T-helper 22 cell (primary cell): Measurements from ENCODE around the gene CCM2.
A peak's percentile ranks its signal among the peaks of the same experiment; 100 is the strongest.
"Not testable (repeated sequence)": the region's sequence is repeated elsewhere in the genome, so short reads cannot be mapped to it uniquely, and the experiment has no call there.

ENCODE experiments used
- DNase-seq: peaks from one replicate; pipeline ENCODE4 v3.0.0-alpha.2; 2020; ENCODE audit warnings: low read depth

The CCM2 gene

GRCh38 chr7:44999245-45000092 is 532 bp upstream of the CCM2 start:
- DNase-seq, result peak; percentile 98

GRCh38 chr7:45001138-45001694 is 1.2 kb downstream of the CCM2 start:
- DNase-seq, result peak; percentile 65

- DNase-seq, result no peak
These were observed 1.8 kb downstream of the CCM2 start for GRCh38 chr7:45001826-45002225.

GRCh38 chr7:45003789-45004188 is 3.8 kb downstream of the CCM2 start:
- no peak for DNase-seq

- no peak for DNase-seq
These were observed 7.1 kb downstream of the CCM2 start for GRCh38 chr7:45007106-45007505.

- DNase-seq, result no peak
These were observed 7.7 kb downstream of the CCM2 start for GRCh38 chr7:45007571-45008328.

- no peak for DNase-seq
These were observed 13.5 kb downstream of the CCM2 start for GRCh38 chr7:45013465-45013967.

GRCh38 chr7:45015313-45015712 is 15.3 kb downstream of the CCM2 start:
- DNase-seq, result no peak

GRCh38 chr7:45017253-45017652 is 17.3 kb downstream of the CCM2 start:
- DNase-seq, result no peak

- DNase-seq, result no peak
These were observed 20.9 kb downstream of the CCM2 start for GRCh38 chr7:45020915-45021314.

- DNase-seq, result no peak
These were observed 21.7 kb downstream of the CCM2 start for GRCh38 chr7:45021604-45022296.

GRCh38 chr7:45024126-45024744 is 24.2 kb downstream of the CCM2 start:
- no peak for DNase-seq

- not testable (repeated sequence) for DNase-seq
These were observed 25.5 kb downstream of the CCM2 start for GRCh38 chr7:45025473-45025872.

GRCh38 chr7:45026013-45026412 is 26.0 kb downstream of the CCM2 start:
- DNase-seq, result no peak

GRCh38 chr7:45026984-45027773 is 27.2 kb downstream of the CCM2 start:
- no peak for DNase-seq

GRCh38 chr7:45027774-45028114 is 27.7 kb downstream of the CCM2 start:
- no peak for DNase-seq

- no peak for DNase-seq
These were observed 28.3 kb downstream of the CCM2 start for GRCh38 chr7:45028138-45028919.

- no peak for DNase-seq
These were observed 28.9 kb downstream of the CCM2 start for GRCh38 chr7:45028920-45029344.

GRCh38 chr7:45031829-45032228 is 31.8 kb downstream of the CCM2 start:
- DNase-seq, result no peak

GRCh38 chr7:45032421-45032820 is 32.4 kb downstream of the CCM2 start:
- DNase-seq, result no peak
